ENCODE measurements around the gene EVC.

- TF ChIP-seq EZH2 (IDR thresholded peaks at IDR 0.05; ENCODE audit: borderline replicate concordance, low read depth, low read length, poor library complexity, severe bottlenecking) (no peak), CTCF (conservative IDR thresholded peaks at IDR 0.05; ENCODE audit: low read depth, low read length) (no peak)
These were observed 94.3 kb downstream of the EVC start for GRCh38 chr4:5805270-5805669.
